AG20443 (cell line): Measurements from ENCODE around the gene CELSR2.

Source experiments
- DNase-seq: peaks from one replicate; pipeline ENCODE4 v3.0.0; 2012; ENCODE audit warnings: low spot score, mixed read lengths

Gene CELSR2

GRCh38 chr1:109307274-109308021 lies 58.1 kb downstream of the CELSR2 start:
- DNase-seq = no peak

GRCh38 chr1:109309347-109309746 lies 60.0 kb downstream of the CELSR2 start:
- no peak for DNase-seq

- DNase-seq = no peak
Measured at GRCh38 chr1:109312246-109312645, 62.9 kb downstream of the CELSR2 start.

- DNase-seq = no peak
Measured at GRCh38 chr1:109312978-109313775, 63.8 kb downstream of the CELSR2 start.

GRCh38 chr1:109314795-109315194 lies 65.5 kb downstream of the CELSR2 start:
- DNase-seq = no peak

- no peak for DNase-seq
Measured at GRCh38 chr1:109315288-109315687, 65.9 kb downstream of the CELSR2 start.

- no peak for DNase-seq
Measured at GRCh38 chr1:109316506-109316905, 67.2 kb downstream of the CELSR2 start.

GRCh38 chr1:109319114-109319513 lies 69.8 kb downstream of the CELSR2 start:
- no peak for DNase-seq

- no peak for DNase-seq
Measured at GRCh38 chr1:109322974-109323373, 73.6 kb downstream of the CELSR2 start.
